Measurements from ENCODE around the gene ZBTB39.

Gene ZBTB39

GRCh38 chr12:56991319-56992246 lies 14.8 kb downstream of the ZBTB39 start:
- H3K36me3 ChIP-seq (ENCODE audit: control insufficient read depth, insufficient read depth, low read length), result no peaks in the 10 kb centered on the region
- H3K27me3 ChIP-seq (replicated peaks; ENCODE audit: control insufficient read depth, insufficient read depth, low read length), result no peaks in the 10 kb centered on the region
- TF ChIP-seq CTCF (IDR thresholded peaks at IDR 0.05; ENCODE audit: insufficient read depth, low read length, poor library complexity, severe bottlenecking), result no peak
- no peak overlapping the region for H3K4me3 ChIP-seq (replicated peaks; ENCODE audit: low read depth, low read length)
- DNase-seq (ENCODE audit: extremely low read depth, insufficient read length), result no peak

GRCh38 chr12:56990648-56991318 lies 15.6 kb downstream of the ZBTB39 start:
- TF ChIP-seq CTCF (IDR thresholded peaks at IDR 0.05; ENCODE audit: insufficient read depth, low read length, poor library complexity, severe bottlenecking), result no peak
- Histone ChIP-seq H3K36me3 (ENCODE audit: control insufficient read depth, insufficient read depth, low read length) (no peaks in the 10 kb centered on the region), H3K27me3 (replicated peaks; ENCODE audit: control insufficient read depth, insufficient read depth, low read length) (no peaks in the 10 kb centered on the region), H3K4me3 (replicated peaks; ENCODE audit: low read depth, low read length) (no peak overlapping the region)
- DNase-seq (ENCODE audit: extremely low read depth, insufficient read length), result no peak

GRCh38 chr12:56989861-56990610 lies 16.3 kb downstream of the ZBTB39 start:
- DNase-seq (ENCODE audit: extremely low read depth, insufficient read length), result no peak
- no peaks in the 10 kb centered on the region for H3K36me3 ChIP-seq (ENCODE audit: control insufficient read depth, insufficient read depth, low read length)
- TF ChIP-seq CTCF (IDR thresholded peaks at IDR 0.05; ENCODE audit: insufficient read depth, low read length, poor library complexity, severe bottlenecking), result no peak
- no peaks in the 10 kb centered on the region for H3K27me3 ChIP-seq (replicated peaks; ENCODE audit: control insufficient read depth, insufficient read depth, low read length)
- no peak overlapping the region for H3K4me3 ChIP-seq (replicated peaks; ENCODE audit: low read depth, low read length)

- Histone ChIP-seq H3K4me3 (replicated peaks; ENCODE audit: low read depth, low read length) (no peak overlapping the region), H3K36me3 (ENCODE audit: control insufficient read depth, insufficient read depth, low read length) (no peaks in the 10 kb centered on the region), H3K27me3 (replicated peaks; ENCODE audit: control insufficient read depth, insufficient read depth, low read length) (no peaks in the 10 kb centered on the region)
- DNase-seq (ENCODE audit: extremely low read depth, insufficient read length), result no peak
- TF ChIP-seq CTCF (IDR thresholded peaks at IDR 0.05; ENCODE audit: insufficient read depth, low read length, poor library complexity, severe bottlenecking), result no peak
Observed at GRCh38 chr12:56988207-56988739, 18.1 kb downstream of the ZBTB39 start.

GRCh38 chr12:56987551-56988053 lies 18.7 kb downstream of the ZBTB39 start:
- DNase-seq (ENCODE audit: extremely low read depth, insufficient read length), result peak; percentile 49
- peak; percentile 96 for TF ChIP-seq CTCF (IDR thresholded peaks at IDR 0.05; ENCODE audit: insufficient read depth, low read length, poor library complexity, severe bottlenecking)
- Histone ChIP-seq H3K27me3 (replicated peaks; ENCODE audit: control insufficient read depth, insufficient read depth, low read length) (no peaks in the 10 kb centered on the region), H3K4me3 (replicated peaks; ENCODE audit: low read depth, low read length) (no peak overlapping the region), H3K36me3 (ENCODE audit: control insufficient read depth, insufficient read depth, low read length) (no peaks in the 10 kb centered on the region)
